NCI-H748 (cell line): Measurements from ENCODE around the gene KDM4B.
"Not testable (repeated sequence)": the region's sequence is repeated elsewhere in the genome, so short reads cannot be mapped to it uniquely, and the experiment has no call there.

Experiments used
- DNase-seq: peaks from one replicate; lab custom pipeline; 2025; ENCODE audit not compliant: unreplicated experiment; lab: John Stamatoyannopoulos, UW

The KDM4B gene

GRCh38 chr19:4967738-4968461 is 1.0 kb upstream of the KDM4B start:
- DNase-seq: no peak

GRCh38 chr19:4969292-4969771 is 419 bp downstream of the KDM4B start:
- no peak for DNase-seq

GRCh38 chr19:4969772-4970531 is 1.0 kb downstream of the KDM4B start:
- DNase-seq: peak; percentile 10

GRCh38 chr19:4970558-4971423 is 1.9 kb downstream of the KDM4B start:
- DNase-seq: peak; percentile 39

GRCh38 chr19:4971424-4971793 is 2.5 kb downstream of the KDM4B start:
- peak; percentile 45 for DNase-seq

GRCh38 chr19:4971816-4972495 is 3.0 kb downstream of the KDM4B start:
- DNase-seq: no peak

- DNase-seq: no peak
Measured at GRCh38 chr19:4972509-4973230, 3.8 kb downstream of the KDM4B start.

GRCh38 chr19:4974880-4975469 is 6.1 kb downstream of the KDM4B start:
- no peak for DNase-seq

GRCh38 chr19:4975601-4976000 is 6.7 kb downstream of the KDM4B start:
- DNase-seq: not testable (repeated sequence)

- no peak for DNase-seq
Measured at GRCh38 chr19:4976401-4977298, 7.7 kb downstream of the KDM4B start.

- no peak for DNase-seq
Measured at GRCh38 chr19:4977299-4978174, 8.6 kb downstream of the KDM4B start.

- DNase-seq: no peak
Measured at GRCh38 chr19:4979211-4979807, 10.4 kb downstream of the KDM4B start.

GRCh38 chr19:4980067-4980466 is 11.2 kb downstream of the KDM4B start:
- DNase-seq: no peak

- DNase-seq: no peak
Measured at GRCh38 chr19:4980838-4981680, 12.1 kb downstream of the KDM4B start.

- DNase-seq: no peak
Measured at GRCh38 chr19:4981681-4981958, 12.7 kb downstream of the KDM4B start.

GRCh38 chr19:4983346-4984105 is 14.6 kb downstream of the KDM4B start:
- DNase-seq: no peak
